GM12878 (cell line): ENCODE measurements around the gene GAS6. TPM values are rescaled to one million over a fixed set of nuclear protein-coding genes. Genes with fewer than 3 reads are reported as not detected.

Experiments
- ATAC-seq: fragments of 200-7000 bp; cut with Tn5 transposase; 3 replicates; pipeline ENCODE4 v1.9.1; 2020; ENCODE audit warnings: mild to moderate bottlenecking, moderate library complexity
- BruUV-seq: library from RNA; stranded (reverse); fragments of 400-500 nt; replicated peaks from 2 replicates; lab custom pipeline; 2021; lab: Mats Ljungman, UMichigan
- CTCF ChIA-PET: fragments of 300-600 bp; sonication (Branson Sonifier 250); formaldehyde crosslinking; extraction: SDS; loops from one replicate; lab custom pipeline; 2021; ENCODE audit warnings: inconsistent platforms; lab: Yijun Ruan, JAX
- POLR2A ChIA-PET: fragments of 350-600 bp; formaldehyde crosslinking; extraction: SDS; loops from one replicate; lab custom pipeline; 2021; ENCODE audit warnings: inconsistent platforms; lab: Charles Lee
- RAD21 ChIA-PET: fragments of 300-600 bp; sonication (Branson Sonifier 250); formaldehyde crosslinking; loops from one replicate; lab custom pipeline; 2023; ENCODE audit warnings: antibody characterized with exemption; ENCODE audit not compliant: unreplicated experiment; lab: Charles Lee
- SMC1A ChIA-PET: fragments of 300-600 bp; sonication (Branson Sonifier 250); formaldehyde crosslinking; loops from one replicate; lab custom pipeline; 2023; ENCODE audit not compliant: unreplicated experiment, uncharacterized antibody; lab: Charles Lee
- DNase-seq: peaks from one replicate; pipeline ENCODE4 v3.0.0-alpha.2; 2011; ENCODE audit warnings: low read depth, low spot score
- FAIRE-seq: peaks from 3 replicates; lab custom pipeline; 2011; peaks lifted over from hg19 to GRCh38; lab: Jason Lieb, UNC
- H2AFZ ChIP-seq: 2 replicates; pipeline ENCODE4 v1.6.0; 2011; ENCODE audit warnings: low read depth, low read length, control low read depth; ENCODE audit not compliant: control insufficient read depth
- H3K27ac ChIP-seq: 2 replicates; pipeline ENCODE4 v1.5.1; 2011; ENCODE audit warnings: control low read depth; ENCODE audit not compliant: control insufficient read depth, insufficient read depth
- H3K27me3 ChIP-seq, 2 experiments: replicated peaks in 1 of 2; 2 replicates each; pipeline versions ENCODE4 v1.6.0 to v1.6.1; 2011; ENCODE audit warnings: low read length in 1 of 2; ENCODE audit not compliant: control insufficient read depth in 2 of 2, insufficient read depth in 2 of 2
- H3K36me3 ChIP-seq, 2 experiments: 2 replicates each; pipeline ENCODE4 v1.5.1; 2011; ENCODE audit warnings: low read length in 1 of 2; ENCODE audit not compliant: control insufficient read depth in 2 of 2, insufficient read depth in 2 of 2
- H3K4me1 ChIP-seq: 2 replicates; pipeline ENCODE4 v1.6.1; 2011; ENCODE audit warnings: mild to moderate bottlenecking, low read length, moderate library complexity, mixed read lengths; ENCODE audit not compliant: control insufficient read depth, insufficient read depth
- H3K4me2 ChIP-seq: 2 replicates; pipeline ENCODE4 v1.6.0; 2011; ENCODE audit warnings: control low read depth; ENCODE audit not compliant: control insufficient read depth, insufficient read depth
- H3K4me3 ChIP-seq: fragments of 200-600 bp; sonication (generic); 2 replicates; pipeline ENCODE4 v1.5.1; 2016
- H3K79me2 ChIP-seq: 2 replicates; pipeline ENCODE4 v1.6.0; 2011; ENCODE audit warnings: low read length; ENCODE audit not compliant: control insufficient read depth, insufficient read depth
- H3K9ac ChIP-seq: 2 replicates; pipeline ENCODE4 v1.8.0; 2011; ENCODE audit warnings: low read length, control low read depth, mixed read lengths; ENCODE audit not compliant: control insufficient read depth, insufficient read depth
- H3K9me3 ChIP-seq: replicated peaks from 3 replicates; pipeline ENCODE4 v1.5.1; 2011; ENCODE audit warnings: mild to moderate bottlenecking, low read length; ENCODE audit not compliant: control insufficient read depth, insufficient read depth
- H4K20me1 ChIP-seq: 2 replicates; pipeline ENCODE4 v1.6.0; 2011; ENCODE audit not compliant: control insufficient read depth, insufficient read depth
- BACH1 ChIP-seq: fragments of 450-650 bp; IDR thresholded peaks from 2 replicates; pipeline ENCODE4 v1.6.1; 2017; ENCODE audit warnings: mild to moderate bottlenecking, borderline replicate concordance
- BCLAF1 ChIP-seq: fragments of 450-650 bp; IDR thresholded peaks from 2 replicates; pipeline ENCODE4 v1.6.1; 2017; ENCODE audit warnings: antibody characterized with exemption, mild to moderate bottlenecking, moderate library complexity
- SPI1 ChIP-seq: IDR thresholded peaks from 2 replicates; pipeline ENCODE4 v1.6.1; 2011; ENCODE audit warnings: low read depth, mild to moderate bottlenecking, low read length, moderate library complexity, borderline replicate concordance; ENCODE audit not compliant: insufficient read depth
- SRF ChIP-seq, 2 experiments: IDR thresholded peaks; 2 replicates each; pipeline ENCODE4 v1.6.1; 2011; ENCODE audit warnings: low read depth in 2 of 2, low read length in 2 of 2, mild to moderate bottlenecking in 1 of 2, moderate library complexity in 1 of 2
- SUPT20H ChIP-seq: IDR thresholded peaks from 2 replicates; pipeline ENCODE4 v1.6.1; 2011; ENCODE audit warnings: low read depth, mild to moderate bottlenecking, low read length, moderate library complexity, borderline replicate concordance; ENCODE audit not compliant: control insufficient read depth
- YBX1 ChIP-seq: fragments of 450-650 bp; IDR thresholded peaks from 2 replicates; pipeline ENCODE4 v1.6.1; 2016; ENCODE audit warnings: antibody characterized with exemption
- ZBED1 ChIP-seq: IDR thresholded peaks from 2 replicates; pipeline ENCODE4 v1.6.1; 2016; ENCODE audit warnings: borderline replicate concordance
- WGBS: methylation state at CpG from one replicate; pipeline ENCODE4 v1.1.6; 2016; ENCODE audit warnings: low lambda C conversion rate; ENCODE audit not compliant: insufficient replicate concordance, insufficient coverage; ENCODE audit errors: missing lambda C conversion rate; 5-methylcytosine and 5-hydroxymethylcytosine counted together
- in situ Hi-C: fragments of 300-500 bp; cut with MboI; formaldehyde crosslinking; loops from 9 replicates; pipeline ENCODE4 v1.14.3; 2018; ENCODE audit warnings: mixed read lengths
- intact Hi-C: fragments of 100-400 bp; cut with micrococcal nuclease; formaldehyde crosslinking; loops from one replicate; pipeline ENCODE4 v1.14.2; 2022; ENCODE audit not compliant: unreplicated experiment
- polyA plus RNA-seq, 11 experiments: library from polyadenylated mRNA; depleted of rRNA in 4 of 11; unstranded in 6 of 11; stranded (reverse) in 5 of 11; fragments of >200 nt; fragmentation: Nextera tagmentation in 4 of 11; fragmentation: Illumina TruSeq in 1 of 11; extraction: Ambion mirVana in 4 of 11; extraction: Trizol in 1 of 11; gene quantifications; 1 replicate in 1 of 11; 2 replicates in 10 of 11; pipeline versions ENCODE4 v1.2.1 to v1.2.3, GENCODE V29; 2011 to 2016; ENCODE audit warnings: inconsistent platforms in 2 of 11, missing spikeins in 2 of 11, low read depth in 1 of 11
- total RNA-seq, 4 experiments: library from RNA; depleted of rRNA in 3 of 4; stranded (reverse); fragments of >200 nt in 3 of 4; fragmentation: Illumina TruSeq in 1 of 4; extraction: Trizol in 1 of 4; gene quantifications; 2 replicates each; pipeline versions ENCODE4 v1.2.1 to v1.2.3, GENCODE V29; 2013 to 2021

Gene GAS6
- total and polyA plus RNA-seq, 10 of the 15 experiments (the other 5 are each of a cell fraction or from before 2014, with no cell fraction given) = 0.03 to 0.59 (median 0.10) TPM; not detected in 2

DNA sequence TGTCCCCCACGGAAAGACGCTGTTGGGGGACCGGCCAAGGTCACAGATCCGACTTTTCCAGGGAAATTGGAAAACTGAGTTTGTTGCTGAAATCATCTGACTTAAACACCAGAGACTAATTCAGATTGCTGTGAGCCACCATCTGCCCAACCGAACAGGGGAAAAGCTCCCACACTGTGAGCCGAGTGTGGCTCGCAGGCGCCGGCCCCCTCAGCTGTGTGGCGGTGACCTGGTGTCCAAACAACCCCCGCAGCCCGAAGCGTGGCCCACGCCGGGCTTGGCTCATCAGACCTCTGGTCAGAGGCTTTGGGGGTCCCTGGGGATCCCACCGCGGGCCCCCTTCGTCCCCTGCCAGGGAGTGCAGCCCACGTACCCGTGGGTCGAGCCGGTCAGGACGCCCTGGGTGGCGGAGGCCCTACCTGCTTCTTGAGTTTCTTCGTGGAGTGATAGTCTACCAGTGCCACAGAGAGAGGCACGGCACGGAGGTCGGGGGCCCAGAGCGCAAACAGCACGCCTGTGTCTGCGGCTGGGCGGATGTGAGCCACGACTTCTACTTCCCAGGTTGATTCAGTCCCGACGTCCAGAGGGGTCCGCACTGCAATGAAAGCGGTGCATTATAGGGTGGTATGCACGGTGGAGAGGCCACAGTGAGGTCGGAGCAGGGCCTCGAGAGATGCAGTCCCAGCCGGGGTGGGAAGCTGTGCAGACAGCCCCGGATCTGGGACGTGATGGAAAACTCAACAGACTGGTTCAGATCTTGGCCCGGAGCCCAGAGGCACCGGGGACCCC lies 40.7 kb downstream of the GAS6 start:
- Histone ChIP-seq H3K4me2 (no peak overlapping the region), H2AFZ (no peak overlapping the region), H3K27ac (no peak overlapping the region), H3K4me1 (no peaks in the 10 kb centered on the region), H3K79me2 (no peaks in the 10 kb centered on the region), H4K20me1 (no peaks in the 10 kb centered on the region), H3K9me3 (no peaks in the 10 kb centered on the region), H3K9ac (no peak overlapping the region), H3K27me3 (no peaks in the 10 kb centered on the region), H3K4me3 (no peak overlapping the region), H3K36me3 (no peaks in the 10 kb centered on the region)
- in situ Hi-C loops (no loop called here), intact Hi-C loops (no loop called here)
- POLR2A ChIA-PET = no interaction called here
- BruUV-seq = no TSS peak
- no peak for FAIRE-seq
- no peak for ATAC-seq
- SMC1A ChIA-PET = no interaction called here
- TF ChIP-seq ZBED1 = no peak
- TF ChIP-seq BACH1 = no peak
- TF ChIP-seq YBX1 = no peak
- no peak for TF ChIP-seq BCLAF1
- no peak for TF ChIP-seq SUPT20H
- TF ChIP-seq SPI1 = no peak
- no peak for TF ChIP-seq SRF (IDR thresholded peaks at IDR 0.05; ENCODE audit: low read depth in 2 of 2, low read length in 2 of 2)
- CTCF ChIA-PET = interaction anchor here (1.1 kb wide), 1 partner anchor 406 kb away, joined by 3 read pairs; no protein-coding TSS in a partner anchor
- RAD21 ChIA-PET = no interaction called here
- DNase-seq = no peak
- WGBS = 91% methylated on average over 40 of the region's 45 CpGs
